NCI-H2196 treated with DMSO at 0.1 percent for 48 hours (cell line): ENCODE measurements around the gene RBM47.

Experiments used
- DNase-seq: peaks from one replicate; lab custom pipeline; 2025; ENCODE audit not compliant: unreplicated experiment; lab: John Stamatoyannopoulos, UW

The RBM47 gene

DNA sequence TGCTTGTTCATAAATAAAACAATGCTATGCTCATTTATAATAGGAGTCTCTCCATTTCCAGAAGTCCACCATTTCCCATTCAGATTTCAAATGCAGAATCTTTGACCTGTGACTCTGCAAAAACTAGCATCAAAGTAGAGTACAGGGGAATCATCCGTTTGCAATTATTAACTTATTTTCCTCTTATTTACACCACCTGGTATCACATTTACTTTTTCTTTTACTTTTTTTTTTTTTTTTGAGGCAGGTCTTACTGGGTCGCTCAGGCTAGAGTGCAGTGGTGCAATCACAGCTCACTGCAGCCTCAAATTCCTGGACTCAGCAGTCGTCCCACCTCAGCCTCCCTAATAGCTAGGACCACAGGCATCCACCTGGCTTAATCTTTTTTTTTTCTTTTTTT is 37.6 kb downstream of the RBM47 start:
- DNase-seq, result no peak

DNA sequence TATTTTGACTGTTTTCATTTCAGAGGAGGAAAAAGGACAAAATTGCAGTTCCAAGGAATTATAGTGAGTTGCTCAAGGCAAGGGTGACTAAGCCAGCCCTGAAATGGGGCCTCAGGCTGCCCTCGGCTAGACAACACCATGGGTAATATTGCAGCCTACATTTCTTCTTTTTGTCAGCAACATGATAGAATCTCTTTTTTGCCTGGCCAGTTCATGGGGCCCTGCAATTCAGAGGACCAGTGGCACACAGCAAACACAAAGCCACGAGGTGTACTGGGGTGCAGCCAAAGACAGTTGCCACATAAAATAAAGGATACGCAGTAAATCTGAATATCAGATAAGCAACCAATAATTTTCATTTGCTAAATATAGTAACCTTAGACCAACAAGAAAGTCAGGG is 41.8 kb downstream of the RBM47 start:
- no peak for DNase-seq

DNA sequence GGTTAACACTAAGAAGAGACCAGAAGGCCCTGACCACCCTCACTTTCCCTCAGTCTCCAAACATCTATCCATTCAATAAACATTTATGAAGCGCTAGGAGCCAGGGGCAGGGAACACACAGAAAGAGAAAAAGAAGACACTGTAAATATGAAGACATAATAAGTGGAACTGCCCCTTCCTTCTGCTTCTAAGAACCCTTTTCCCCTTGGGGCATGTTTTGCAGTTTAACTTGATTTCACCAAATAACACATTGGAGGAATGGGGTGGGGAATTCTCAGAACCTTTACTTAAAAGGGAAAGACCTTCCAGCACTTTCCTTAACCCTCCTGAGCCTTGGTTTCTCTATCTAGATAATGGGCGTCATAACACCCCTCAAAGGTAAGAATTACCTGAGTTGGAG is 42.3 kb downstream of the RBM47 start:
- DNase-seq, result no peak

DNA sequence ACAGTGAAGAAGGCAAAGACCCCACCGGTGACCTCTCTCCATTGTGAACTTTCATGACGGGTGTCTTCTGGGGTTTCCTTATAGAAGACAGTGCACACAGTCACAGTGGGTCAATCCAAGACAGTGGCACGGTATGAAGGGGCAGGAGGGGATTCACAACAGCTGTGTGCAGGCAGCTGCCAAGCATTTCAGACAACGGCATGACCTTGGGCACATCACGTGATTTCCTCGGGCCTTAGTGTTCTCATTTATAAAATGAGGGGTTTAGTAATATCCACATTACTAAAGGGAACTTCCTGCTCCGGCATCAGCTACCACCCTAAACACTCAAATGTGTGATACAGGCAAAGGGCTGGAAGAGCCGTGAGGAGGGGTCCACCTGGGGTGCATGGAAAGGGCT is 42.9 kb downstream of the RBM47 start:
- DNase-seq, result no peak

DNA sequence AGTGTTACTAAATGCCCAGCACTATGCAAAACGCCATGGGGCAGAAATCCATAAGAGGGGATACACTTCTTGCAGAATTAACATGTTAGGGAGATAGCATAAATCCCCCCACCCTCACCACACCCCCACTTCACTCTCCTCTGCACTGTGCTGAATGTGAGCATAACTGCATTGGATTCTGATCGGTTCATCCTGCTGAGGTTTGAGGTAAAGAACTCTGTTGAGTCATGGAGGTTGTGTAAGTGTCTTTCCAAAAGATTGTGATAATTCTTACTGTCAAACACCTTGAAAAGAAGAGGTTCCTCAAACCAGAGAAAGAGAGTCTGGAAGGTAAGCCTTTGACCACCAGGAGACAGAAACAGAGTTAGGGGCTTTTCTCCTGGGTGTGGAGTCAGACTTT is 43.6 kb downstream of the RBM47 start:
- DNase-seq, result no peak

DNA sequence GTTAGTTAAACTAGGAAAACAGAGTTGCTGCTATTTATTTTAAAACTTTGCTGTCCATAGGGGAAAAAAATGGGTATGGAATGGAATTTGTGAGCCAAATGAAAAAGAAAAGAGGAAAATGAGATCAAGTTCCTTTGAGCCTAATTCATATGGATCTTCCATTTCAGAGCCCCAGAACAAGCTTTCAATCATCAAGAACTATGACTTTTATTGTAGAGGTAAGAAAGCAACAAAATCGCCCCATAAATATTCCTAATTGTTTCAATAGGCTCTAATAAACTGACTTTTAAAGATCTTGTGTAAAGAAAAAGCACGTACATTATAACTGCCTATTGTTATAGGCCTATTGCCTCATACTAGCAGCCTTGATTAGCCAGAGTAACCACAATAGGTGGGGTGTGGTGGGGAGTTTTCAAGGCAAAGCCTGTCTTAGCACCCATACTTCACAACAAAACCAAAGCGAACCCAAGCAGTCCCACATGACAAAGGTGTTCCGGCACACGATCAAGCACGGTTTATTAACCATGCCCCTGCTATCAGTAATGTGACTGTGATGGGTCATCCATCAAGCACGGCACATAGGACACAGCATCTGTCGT is 44.4 kb downstream of the RBM47 start:
- DNase-seq, result no peak

DNA sequence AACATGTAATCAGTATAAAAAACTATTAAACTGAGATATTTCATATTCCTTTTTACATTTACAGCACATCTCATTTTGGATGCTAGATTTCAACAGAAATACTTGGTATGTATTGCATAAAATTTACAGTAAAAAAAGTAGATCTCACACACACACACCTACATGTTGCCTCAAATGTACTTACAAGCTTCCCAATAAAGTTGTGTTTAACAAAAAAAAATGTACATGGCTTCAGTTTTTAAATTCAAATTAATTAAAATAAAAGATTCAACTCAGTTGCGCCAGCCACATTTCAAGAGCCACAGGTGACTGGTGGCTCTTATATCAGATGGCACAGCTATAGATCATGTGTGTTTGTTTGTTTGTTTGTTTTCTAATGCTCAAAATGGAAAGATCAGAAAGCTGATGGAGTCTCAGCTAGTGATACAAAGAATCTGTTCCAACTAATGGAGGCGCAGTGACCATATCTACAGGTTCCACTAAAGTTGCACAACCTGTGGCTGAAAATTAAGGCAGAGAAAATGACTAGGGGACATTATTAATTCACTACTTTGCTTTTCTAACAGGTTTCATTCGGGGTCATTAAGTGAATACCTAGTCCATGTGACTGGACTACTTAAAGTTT is 45.0 kb downstream of the RBM47 start:
- DNase-seq, result no peak

DNA sequence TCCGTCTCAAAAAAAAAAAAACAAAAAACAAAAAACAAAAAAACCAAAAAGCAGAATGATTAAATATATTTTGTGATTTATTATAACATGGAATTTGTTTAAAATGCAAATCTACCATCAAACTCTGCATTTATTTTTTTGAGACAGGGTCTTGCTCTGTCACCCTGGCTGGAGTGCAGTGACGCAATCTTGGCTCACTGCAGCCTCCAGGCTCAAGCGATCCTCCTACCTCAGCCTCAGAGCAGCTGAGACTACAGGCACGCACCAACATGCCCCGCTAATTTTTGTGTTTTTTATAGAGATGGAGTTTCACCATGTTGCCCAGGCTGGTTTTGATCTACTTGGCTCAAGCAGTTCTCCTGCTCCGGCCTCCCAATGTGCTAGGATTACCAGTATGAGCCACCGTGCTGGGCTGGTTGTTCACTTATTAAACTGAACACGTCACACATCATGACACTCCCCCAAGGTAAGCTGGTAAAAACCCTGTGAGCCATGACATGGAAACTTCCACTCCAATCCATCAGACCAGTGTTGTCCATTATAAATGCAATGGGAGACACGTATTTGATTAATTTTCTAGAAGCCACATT is 45.7 kb downstream of the RBM47 start:
- no peak for DNase-seq

DNA sequence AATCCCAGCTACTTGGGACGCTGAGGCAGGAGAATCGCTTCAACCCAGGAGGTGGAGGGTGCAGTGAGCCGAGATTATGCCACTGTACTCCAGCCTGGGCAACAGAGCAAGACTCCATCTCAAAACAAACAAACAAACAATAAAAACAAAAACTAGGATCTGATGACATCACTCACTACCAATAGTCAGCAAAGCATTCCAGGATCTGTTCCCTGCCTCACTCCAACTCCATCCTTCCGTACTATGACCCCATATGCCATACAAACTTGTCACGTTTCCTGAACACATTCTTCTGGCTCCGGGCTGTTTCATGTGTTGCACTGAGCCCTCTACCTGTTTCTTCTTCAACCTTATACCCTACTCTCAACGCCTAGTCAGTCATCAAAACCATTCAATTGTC is 47.3 kb downstream of the RBM47 start:
- DNase-seq, result no peak

DNA sequence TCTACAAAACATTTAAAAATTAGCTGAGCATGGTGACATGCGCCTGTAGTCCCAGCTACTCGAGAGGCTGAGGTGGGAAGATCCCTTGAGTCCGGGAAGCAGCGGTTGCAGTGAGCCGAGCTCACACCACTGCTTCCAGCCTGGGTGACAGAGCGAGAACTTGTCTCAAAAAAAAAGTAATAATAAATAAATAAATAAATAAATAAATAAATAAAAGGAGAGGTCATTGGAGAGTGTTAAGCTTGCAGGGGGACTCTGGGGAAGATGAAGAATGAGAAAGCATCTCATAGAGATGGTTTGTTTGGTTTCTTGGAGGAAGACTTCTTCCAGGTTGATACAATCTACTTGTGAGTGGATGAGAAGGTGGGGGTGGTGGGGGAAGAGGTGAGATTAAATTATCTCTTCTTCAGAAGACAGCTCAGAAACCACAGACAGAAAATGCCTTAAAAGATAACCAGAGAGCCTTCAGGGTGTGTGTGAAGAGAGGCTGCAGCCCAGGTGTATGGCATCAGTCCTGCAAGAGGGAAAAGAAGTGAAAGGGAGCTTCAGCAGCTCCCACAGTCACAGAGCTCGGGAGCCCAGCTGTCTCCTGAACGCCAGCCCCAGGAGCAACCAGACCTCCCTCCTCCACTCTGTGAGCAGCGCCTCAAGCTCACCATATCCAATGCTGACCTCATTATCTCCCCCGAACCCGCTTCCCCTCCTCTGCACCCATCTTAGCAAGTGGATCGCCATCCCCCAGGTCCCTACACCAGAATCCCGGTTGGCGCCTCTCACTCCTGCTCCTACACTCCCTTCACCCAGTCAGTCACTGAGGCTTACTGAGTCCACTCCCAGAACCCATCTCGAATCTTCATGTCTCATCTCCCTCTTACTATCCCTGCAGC is 48.2 kb downstream of the RBM47 start:
- no peak for DNase-seq

DNA sequence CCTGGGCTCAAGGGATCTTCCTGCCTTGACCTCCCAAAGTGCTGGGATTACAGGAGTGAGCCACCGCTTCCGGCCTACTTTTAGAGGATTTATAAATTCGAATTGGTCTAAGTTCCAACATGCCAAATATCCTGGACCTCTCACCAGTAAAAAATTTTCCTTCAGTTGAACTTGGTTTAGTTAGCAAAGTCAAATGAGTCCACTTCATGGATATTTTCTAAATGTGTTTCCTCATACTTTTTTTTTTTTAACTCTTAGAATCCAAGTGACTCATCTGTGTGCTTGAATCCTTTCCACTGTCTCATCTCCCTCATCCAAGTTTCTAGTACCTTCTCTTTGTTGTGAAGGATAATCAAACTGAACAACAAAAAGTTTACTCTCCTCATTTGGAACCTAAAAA is 49.7 kb downstream of the RBM47 start:
- DNase-seq, result no peak

DNA sequence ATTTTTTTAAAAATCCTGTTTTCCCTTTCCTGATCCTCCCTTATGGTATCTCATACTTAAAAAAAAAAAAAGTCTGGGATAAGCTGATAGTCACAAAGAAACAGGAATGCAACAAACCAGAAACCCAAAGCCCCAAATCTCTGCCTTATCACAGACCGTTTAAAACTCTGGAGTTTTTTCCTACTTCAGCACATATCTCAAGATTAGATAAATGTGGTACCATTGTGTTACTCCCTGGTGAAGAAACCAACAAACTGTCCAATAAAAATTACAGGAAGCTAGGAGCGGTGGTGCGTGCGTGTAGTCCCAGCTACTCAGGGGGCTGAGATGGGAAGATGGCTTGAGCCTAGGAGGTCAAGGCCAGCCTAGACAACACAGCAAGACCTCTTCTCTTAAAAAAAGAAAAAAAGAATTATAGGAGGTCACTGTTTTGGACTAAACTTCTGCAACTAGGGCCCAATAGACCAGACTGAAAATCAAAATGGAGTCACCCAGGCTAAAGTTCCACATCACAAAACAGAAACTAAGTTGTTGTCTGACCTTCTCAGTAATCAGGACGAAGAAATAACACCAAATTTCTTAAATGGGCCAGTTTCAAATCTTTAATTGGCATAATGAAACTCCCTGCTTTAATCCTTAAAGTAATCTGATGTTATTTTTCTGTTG is 51.9 kb downstream of the RBM47 start:
- no peak for DNase-seq

DNA sequence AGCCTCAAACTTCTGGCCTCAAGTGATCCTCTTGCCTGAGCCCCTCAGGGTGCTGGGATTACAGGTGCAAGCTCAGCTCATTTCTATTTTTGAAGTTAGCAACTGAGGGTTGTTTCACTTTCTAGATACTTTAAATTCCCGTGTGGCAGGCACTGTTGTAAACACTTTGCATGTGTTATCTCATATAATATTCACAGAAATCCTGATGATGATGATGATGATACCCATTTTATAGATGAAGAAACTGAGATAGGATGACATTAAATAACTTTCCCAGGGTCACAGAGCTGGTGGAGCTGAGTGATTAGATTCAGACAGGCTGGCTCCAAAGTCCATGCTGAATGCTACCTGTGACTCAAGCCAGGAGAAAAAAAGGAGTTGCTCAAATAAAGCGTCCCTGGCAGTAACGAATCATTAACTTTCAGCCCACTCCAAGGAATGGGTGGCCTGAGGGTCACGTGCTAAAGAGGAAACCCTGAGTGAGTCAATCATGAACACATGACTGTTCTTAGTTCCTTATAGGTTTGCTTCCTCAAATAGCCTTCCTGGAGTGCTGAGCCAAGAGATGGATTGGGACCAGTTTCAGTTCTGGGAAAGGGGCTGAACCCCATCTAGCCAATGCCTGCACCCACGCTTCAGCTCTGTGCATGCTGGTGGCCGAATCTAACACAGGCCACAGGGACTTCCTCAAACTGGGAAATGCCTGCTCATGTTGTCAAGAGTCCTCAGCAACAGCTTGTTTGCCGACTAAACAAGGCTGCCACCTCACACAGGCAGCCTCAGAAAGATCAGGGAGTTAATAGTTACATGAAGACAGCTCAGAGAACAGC is 52.8 kb downstream of the RBM47 start:
- DNase-seq, result peak; percentile 80

DNA sequence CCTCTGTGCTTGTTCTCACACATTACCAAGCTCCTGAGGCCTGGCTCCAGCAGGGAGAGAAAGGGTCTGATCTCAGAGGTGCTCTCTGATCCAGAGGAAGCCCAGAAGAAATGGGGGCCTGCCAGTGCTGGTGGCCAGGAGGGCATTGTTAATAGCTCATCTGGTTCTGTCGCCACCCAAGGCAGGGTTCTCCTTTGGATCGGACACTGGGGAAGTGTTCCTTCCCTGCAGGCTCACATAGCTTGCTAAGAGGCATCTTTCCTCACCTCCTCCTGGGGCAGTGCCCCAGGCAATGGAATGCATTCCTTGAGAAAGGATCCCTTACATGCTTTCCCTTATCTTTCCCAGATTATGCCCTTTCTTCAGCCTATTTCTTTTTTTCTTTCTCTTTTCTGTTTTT is 53.8 kb downstream of the RBM47 start:
- DNase-seq, result no peak

DNA sequence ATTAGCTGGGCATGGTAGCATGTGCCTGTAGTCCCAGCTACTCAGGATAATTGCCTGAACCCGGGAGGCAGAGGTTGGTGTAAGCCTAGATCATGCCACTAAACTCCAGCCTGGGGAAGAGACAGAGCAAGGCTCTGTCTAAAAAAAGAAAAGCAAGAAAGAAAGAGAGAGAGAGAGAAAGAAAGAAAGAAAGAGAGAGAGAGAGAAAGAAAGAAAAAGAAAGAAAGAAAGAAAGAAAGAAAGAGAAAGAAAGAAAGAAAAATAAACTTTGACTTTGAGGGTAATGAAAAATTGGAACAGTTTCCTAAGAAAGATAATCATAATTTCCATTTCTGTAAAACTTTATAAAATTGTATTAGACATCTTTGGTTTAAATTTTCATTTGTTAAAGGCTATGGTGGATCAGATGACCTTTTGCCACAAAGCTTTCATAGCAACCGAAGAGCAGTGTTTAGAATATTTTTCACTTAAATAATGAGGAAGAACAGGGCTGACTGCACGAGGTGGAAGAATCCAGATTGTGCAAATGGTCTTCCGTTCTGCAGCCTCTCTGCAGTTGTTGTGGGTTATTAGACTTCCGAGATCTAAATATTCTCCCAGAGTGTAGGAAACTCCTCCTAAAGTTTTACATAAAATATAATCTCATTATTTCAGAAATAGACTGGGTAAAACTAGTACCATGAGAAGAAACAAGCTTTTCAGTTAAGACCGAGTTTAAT is 55.9 kb downstream of the RBM47 start:
- DNase-seq, result no peak

DNA sequence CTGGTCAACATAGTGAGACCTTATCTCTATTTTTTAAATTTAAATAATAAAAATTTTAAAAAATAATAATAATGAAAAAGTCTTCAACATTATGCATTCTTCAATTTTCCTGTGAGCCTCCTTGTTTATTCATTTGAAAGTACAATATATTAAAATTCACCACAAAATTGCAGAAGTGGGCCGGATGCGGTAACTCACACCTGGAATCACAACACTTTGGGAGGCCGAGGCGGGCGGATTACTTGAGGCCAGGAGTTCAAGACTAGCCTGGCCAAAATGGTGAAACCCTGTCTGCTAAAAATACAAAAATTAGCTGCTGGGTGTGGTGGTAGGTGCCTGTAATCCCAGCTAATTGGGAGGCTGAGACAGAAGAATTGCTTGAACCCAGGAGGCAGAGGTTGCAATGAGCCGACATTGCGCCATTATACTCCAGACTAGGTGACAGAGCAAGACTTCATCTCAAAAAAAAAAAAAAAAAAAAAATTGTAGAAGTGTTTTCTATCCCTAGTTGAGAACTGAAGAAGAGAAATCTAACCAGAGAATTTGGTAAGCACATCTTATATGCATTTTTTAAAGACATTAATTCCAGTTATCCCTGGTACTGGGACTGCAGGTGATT is 56.9 kb downstream of the RBM47 start:
- no peak for DNase-seq

DNA sequence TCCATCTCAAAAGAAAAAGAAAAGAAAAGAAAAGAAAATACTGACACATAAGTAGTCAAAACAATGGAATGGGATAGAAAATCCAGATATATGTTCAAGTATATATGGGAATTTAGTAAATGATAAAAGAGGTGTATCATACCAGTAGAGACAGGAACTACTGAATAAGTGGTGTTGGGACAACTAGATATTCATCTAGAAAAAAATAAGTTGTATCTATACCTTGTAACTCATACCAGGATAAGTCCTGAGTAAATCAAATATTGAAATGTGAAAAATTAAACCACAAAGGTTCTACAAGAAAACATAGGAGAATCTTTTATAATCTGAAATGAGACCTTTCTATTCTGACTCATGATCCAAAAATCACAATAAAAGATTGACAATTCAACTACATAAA is 58.5 kb downstream of the RBM47 start:
- DNase-seq, result no peak

DNA sequence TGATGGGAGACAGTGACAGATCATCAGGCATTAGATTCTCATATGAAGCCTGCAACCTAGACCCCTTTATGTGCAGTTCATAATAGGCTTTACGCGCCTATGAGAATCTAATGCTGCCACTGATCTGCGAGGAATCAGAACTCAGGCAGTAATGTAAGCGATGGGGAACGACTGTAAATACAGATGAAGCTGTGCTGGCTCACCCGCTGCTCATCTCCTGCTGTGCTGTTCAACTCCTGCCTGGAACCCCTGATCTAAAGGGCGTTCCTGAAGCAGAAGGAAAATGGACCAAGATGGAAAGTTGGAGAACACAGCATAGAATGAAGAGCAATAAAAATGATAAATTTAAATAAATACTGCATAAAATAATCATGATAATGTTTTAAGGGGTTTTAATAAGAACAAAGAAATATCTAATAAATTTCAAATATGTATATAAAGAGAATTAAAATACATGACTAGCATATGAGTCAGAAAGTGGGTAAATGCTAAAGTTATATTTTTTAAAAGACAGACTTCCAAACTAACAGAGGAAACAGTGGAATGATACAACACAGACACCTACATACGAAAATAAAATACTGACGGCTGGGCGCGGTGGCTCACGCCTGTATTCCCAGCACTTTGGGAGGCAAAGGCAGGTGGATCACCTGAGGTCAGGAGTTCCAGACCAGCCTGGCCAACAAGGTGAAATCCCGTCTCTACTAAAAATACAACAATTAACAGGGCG is 59.2 kb downstream of the RBM47 start:
- no peak for DNase-seq
